GM23338 (cell line): ENCODE results near the gene DNMT1.

Experiments used
- CREB1 ChIP-seq: fragments of 250-450 bp; sonication (Bioruptor Pico); IDR thresholded peaks from 2 replicates; pipeline ENCODE4 v1.5.0; 2020; ENCODE audit warnings: low read depth, mild to moderate bottlenecking, moderate library complexity
- CTCF ChIP-seq, 2 experiments: fragments of 200-600 bp in 1 of 2; sonication (generic) in 1 of 2; conservative IDR thresholded peaks; 2 replicates each; pipeline versions ENCODE4 v1.5.1 to v1.6.1; 2016 to 2017; ENCODE audit warnings: antibody characterized with exemption in 2 of 2, low read depth in 2 of 2, mild to moderate bottlenecking in 2 of 2, moderate library complexity in 1 of 2
- EZH2 ChIP-seq: fragments of 200-600 bp; sonication (generic); IDR thresholded peaks from one replicate; pipeline ENCODE4 v1.8.0; 2017; ENCODE audit warnings: antibody characterized with exemption, mild to moderate bottlenecking, low read depth; ENCODE audit not compliant: unreplicated experiment
- EZH2phosphoT487 ChIP-seq: fragments of 200-600 bp; sonication (generic); IDR thresholded peaks from one replicate; pipeline ENCODE4 v1.8.1; 2018; ENCODE audit warnings: antibody characterized with exemption; ENCODE audit not compliant: unreplicated experiment
- POLR2AphosphoS5 ChIP-seq: IDR thresholded peaks from 2 replicates; pipeline ENCODE4 v1.6.1; 2016; ENCODE audit warnings: antibody characterized with exemption, low read depth
- ZNF331 ChIP-seq: fragments of 250-450 bp; sonication (Bioruptor Pico); IDR thresholded peaks from 2 replicates; pipeline ENCODE4 v1.5.0; 2020; ENCODE audit warnings: low read depth, mild to moderate bottlenecking, moderate library complexity

- TF ChIP-seq POLR2AphosphoS5 = no peak
- no peak for TF ChIP-seq ZNF331
- no peak for TF ChIP-seq CTCF (conservative IDR thresholded peaks at IDR 0.05; ENCODE audit: low read depth in 2 of 2)
- no peak for TF ChIP-seq EZH2
- no peak for TF ChIP-seq EZH2phosphoT487
- no peak for TF ChIP-seq CREB1
These were observed 31.7 kb upstream of the DNMT1 start for GRCh38 chr19:10226376-10227025.
